Hepatocyte (in vitro differentiated cells): ENCODE data around the gene COL4A1. TPM values are rescaled to one million over a fixed set of nuclear protein-coding genes. Genes with fewer than 3 reads are reported as not detected.

Source experiments
- DNase-seq: peaks from one replicate; pipeline ENCODE4 v3.0.0-alpha.2; 2016; ENCODE audit warnings: low spot score
- H2AFZ ChIP-seq: fragments of 200-600 bp; sonication (generic); 2 replicates; pipeline ENCODE4 v1.6.0; 2016; ENCODE audit warnings: antibody characterized with exemption, mild to moderate bottlenecking
- H3K27ac ChIP-seq: fragments of 200-600 bp; sonication (generic); 2 replicates; pipeline ENCODE4 v1.5.1; 2016; ENCODE audit warnings: mild to moderate bottlenecking
- H3K27me3 ChIP-seq: fragments of 200-600 bp; sonication (generic); 2 replicates; pipeline ENCODE4 v1.6.1; 2016
- H3K36me3 ChIP-seq: fragments of 200-600 bp; sonication (generic); replicated peaks from 2 replicates; pipeline ENCODE4 v1.5.1; 2016; ENCODE audit warnings: low read depth; ENCODE audit not compliant: insufficient read depth
- H3K4me1 ChIP-seq: fragments of 200-600 bp; sonication (generic); 2 replicates; pipeline ENCODE4 v1.5.1; 2016; ENCODE audit warnings: mild to moderate bottlenecking, moderate library complexity; ENCODE audit not compliant: insufficient read depth
- H3K4me2 ChIP-seq: fragments of 200-600 bp; sonication (generic); 2 replicates; pipeline ENCODE4 v1.6.0; 2016
- H3K4me3 ChIP-seq: fragments of 200-600 bp; sonication (generic); 2 replicates; pipeline ENCODE4 v1.5.1; 2016; ENCODE audit warnings: mild to moderate bottlenecking
- H3K79me2 ChIP-seq: fragments of 200-600 bp; sonication (generic); 2 replicates; pipeline ENCODE4 v1.6.0; 2017; ENCODE audit warnings: mild to moderate bottlenecking
- H3K9me2 ChIP-seq: fragments of 200-600 bp; sonication (generic); replicated peaks from 2 replicates; pipeline ENCODE4 v1.6.0; 2017; ENCODE audit warnings: mild to moderate bottlenecking; ENCODE audit not compliant: insufficient read depth
- H3K9me3 ChIP-seq: fragments of 200-600 bp; sonication (generic); 2 replicates; pipeline ENCODE4 v1.5.1; 2016; ENCODE audit warnings: low read depth, mild to moderate bottlenecking
- H4K20me1 ChIP-seq: fragments of 200-600 bp; sonication (generic); 2 replicates; pipeline ENCODE4 v1.6.0; 2016; ENCODE audit warnings: mild to moderate bottlenecking; ENCODE audit not compliant: insufficient read depth, poor library complexity, severe bottlenecking
- EZH2 ChIP-seq: fragments of 200-600 bp; sonication (generic); IDR thresholded peaks from 2 replicates; pipeline ENCODE4 v1.6.1; 2016; ENCODE audit warnings: antibody characterized with exemption, mild to moderate bottlenecking, borderline replicate concordance
- EZH2phosphoT487 ChIP-seq: fragments of 200-600 bp; sonication (generic); IDR thresholded peaks from one replicate; pipeline ENCODE4 v1.6.1; 2018; ENCODE audit warnings: antibody characterized with exemption, mild to moderate bottlenecking, low read depth, moderate library complexity; ENCODE audit not compliant: unreplicated experiment, severe bottlenecking
- WGBS: methylation state at CpG from one replicate; pipeline ENCODE4 v1.1.6; 2016; ENCODE audit warnings: low lambda C conversion rate; ENCODE audit errors: missing lambda C conversion rate; 5-methylcytosine and 5-hydroxymethylcytosine counted together
- polyA plus RNA-seq: library from polyadenylated mRNA; unstranded; fragments of >200 nt; fragmentation: Nextera tagmentation; extraction: Ambion mirVana; gene quantifications from 2 replicates; pipeline ENCODE4 v1.2.1, GENCODE V29; 2016
- total RNA-seq: library from RNA; depleted of rRNA; stranded (reverse); fragments of >200 nt; gene quantifications from 2 replicates; pipeline ENCODE4 v1.2.3, GENCODE V29; 2014
- TF ChIP-seq, protein P1 (sequence below): fragments of 200-600 bp; sonication (generic); IDR thresholded peaks from 2 replicates; pipeline ENCODE4 v1.5.1; 2016; ENCODE audit warnings: antibody characterized with exemption, mild to moderate bottlenecking; ENCODE audit not compliant: poor library complexity

COL4A1 gene
- total and polyA plus RNA-seq, 2 experiments from 2014 or later: 138 to 269 TPM

DNA sequence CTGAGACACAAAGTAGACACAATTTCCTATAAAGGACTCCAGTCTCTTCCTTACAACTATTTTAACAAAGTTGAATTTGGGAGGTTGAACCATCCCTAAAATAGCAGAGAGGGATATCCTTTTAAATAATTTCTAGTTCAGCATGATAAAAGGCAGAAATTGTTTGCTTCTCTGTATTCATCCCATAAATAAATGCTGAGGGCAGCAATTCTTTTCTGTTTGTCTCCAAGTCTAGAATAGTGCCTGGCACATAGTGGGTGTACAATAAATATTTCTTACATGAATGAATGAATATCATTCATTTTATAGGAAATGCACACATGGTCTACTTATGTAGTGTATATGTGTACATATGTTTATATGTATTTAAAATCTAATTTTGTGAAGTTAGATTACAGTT, 12.3 kb downstream of the COL4A1 start:
- H3K79me2 ChIP-seq: peaks cover 56% of the 10 kb centered on the region
- no peak for TF ChIP-seq EZH2
- TF ChIP-seq, protein P1, sequence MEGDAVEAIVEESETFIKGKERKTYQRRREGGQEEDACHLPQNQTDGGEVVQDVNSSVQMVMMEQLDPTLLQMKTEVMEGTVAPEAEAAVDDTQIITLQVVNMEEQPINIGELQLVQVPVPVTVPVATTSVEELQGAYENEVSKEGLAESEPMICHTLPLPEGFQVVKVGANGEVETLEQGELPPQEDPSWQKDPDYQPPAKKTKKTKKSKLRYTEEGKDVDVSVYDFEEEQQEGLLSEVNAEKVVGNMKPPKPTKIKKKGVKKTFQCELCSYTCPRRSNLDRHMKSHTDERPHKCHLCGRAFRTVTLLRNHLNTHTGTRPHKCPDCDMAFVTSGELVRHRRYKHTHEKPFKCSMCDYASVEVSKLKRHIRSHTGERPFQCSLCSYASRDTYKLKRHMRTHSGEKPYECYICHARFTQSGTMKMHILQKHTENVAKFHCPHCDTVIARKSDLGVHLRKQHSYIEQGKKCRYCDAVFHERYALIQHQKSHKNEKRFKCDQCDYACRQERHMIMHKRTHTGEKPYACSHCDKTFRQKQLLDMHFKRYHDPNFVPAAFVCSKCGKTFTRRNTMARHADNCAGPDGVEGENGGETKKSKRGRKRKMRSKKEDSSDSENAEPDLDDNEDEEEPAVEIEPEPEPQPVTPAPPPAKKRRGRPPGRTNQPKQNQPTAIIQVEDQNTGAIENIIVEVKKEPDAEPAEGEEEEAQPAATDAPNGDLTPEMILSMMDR: no peak
- TF ChIP-seq EZH2phosphoT487: no peak
- no peaks in the 10 kb centered on the region for H3K9me3 ChIP-seq
- peaks cover 9% of the 10 kb centered on the region for H3K4me1 ChIP-seq
- no peaks in the 10 kb centered on the region for H3K27me3 ChIP-seq
- no peaks in the 10 kb centered on the region for H3K9me2 ChIP-seq
- peaks cover 3% of the 10 kb centered on the region for H4K20me1 ChIP-seq
- H3K4me2 ChIP-seq: no peak overlapping the region
- H3K4me3 ChIP-seq: no peak overlapping the region
- no peak overlapping the region for H3K27ac ChIP-seq
- no peaks in the 10 kb centered on the region for H3K36me3 ChIP-seq
- no peak for DNase-seq
- no peak overlapping the region for H2AFZ ChIP-seq

DNA sequence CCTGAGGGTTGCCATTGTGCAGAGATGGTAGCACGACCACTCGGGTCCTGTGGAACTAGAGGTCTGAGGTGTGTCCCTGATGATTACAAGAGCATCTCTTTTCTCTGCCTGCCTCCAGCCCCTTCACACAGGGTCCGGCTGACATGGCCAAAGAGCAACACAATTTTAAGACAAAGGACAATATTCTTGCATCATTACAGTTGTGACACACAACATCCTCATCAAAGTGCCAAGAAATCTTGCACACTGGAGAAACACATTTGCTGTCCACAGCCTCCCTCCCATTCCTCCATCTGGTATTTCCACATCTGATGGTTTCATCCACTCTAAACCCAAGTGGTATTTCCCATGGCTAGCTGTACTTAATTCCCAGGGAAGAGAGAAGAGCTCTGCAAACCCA, 12.8 kb downstream of the COL4A1 start:
- Histone ChIP-seq H3K79me2 (peaks cover 56% of the 10 kb centered on the region), H3K4me2 (no peak overlapping the region), H4K20me1 (peaks cover 3% of the 10 kb centered on the region), H3K27me3 (no peaks in the 10 kb centered on the region), H3K4me3 (no peak overlapping the region), H3K9me2 (no peaks in the 10 kb centered on the region), H3K36me3 (no peaks in the 10 kb centered on the region), H3K9me3 (no peaks in the 10 kb centered on the region), H3K27ac (no peak overlapping the region), H2AFZ (no peak overlapping the region), H3K4me1 (peaks cover 6% of the 10 kb centered on the region)
- TF ChIP-seq EZH2: no peak
- TF ChIP-seq, protein P1: no peak
- no peak for TF ChIP-seq EZH2phosphoT487
- DNase-seq: no peak
- WGBS: 96% methylated on average over 3 of the region's 3 CpGs

DNA sequence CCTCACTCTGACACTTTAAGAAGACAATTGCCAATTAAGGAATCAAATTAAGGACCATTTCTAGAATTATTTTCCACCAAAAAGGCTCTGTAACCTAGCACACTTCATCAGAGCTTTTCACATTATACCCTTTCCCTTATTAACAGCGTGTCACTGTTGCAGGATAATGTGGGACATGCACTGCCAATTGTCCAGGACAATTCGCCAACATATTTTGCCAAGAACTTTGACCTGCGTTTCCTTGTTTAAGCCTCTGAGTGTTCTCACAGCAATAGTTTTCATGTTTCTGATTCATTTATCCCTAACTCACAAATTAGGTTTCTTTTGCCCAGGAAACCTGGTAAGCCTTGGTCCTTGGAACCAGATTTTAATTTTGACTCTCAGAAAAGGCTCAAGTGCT, 13.3 kb downstream of the COL4A1 start:
- H3K27ac ChIP-seq: no peak overlapping the region
- no peak overlapping the region for H3K4me2 ChIP-seq
- H3K79me2 ChIP-seq: peaks cover 55% of the 10 kb centered on the region
- H3K36me3 ChIP-seq: no peaks in the 10 kb centered on the region
- TF ChIP-seq EZH2phosphoT487: no peak
- TF ChIP-seq EZH2: no peak
- TF ChIP-seq, protein P1: no peak
- peaks cover 3% of the 10 kb centered on the region for H4K20me1 ChIP-seq
- no peaks in the 10 kb centered on the region for H3K27me3 ChIP-seq
- peaks cover 5% of the 10 kb centered on the region for H3K4me1 ChIP-seq
- no peaks in the 10 kb centered on the region for H3K9me2 ChIP-seq
- no peak for DNase-seq
- H3K4me3 ChIP-seq: no peak overlapping the region
- H3K9me3 ChIP-seq: no peaks in the 10 kb centered on the region
- WGBS: 98% methylated on average over 3 of the region's 3 CpGs
- no peak overlapping the region for H2AFZ ChIP-seq

DNA sequence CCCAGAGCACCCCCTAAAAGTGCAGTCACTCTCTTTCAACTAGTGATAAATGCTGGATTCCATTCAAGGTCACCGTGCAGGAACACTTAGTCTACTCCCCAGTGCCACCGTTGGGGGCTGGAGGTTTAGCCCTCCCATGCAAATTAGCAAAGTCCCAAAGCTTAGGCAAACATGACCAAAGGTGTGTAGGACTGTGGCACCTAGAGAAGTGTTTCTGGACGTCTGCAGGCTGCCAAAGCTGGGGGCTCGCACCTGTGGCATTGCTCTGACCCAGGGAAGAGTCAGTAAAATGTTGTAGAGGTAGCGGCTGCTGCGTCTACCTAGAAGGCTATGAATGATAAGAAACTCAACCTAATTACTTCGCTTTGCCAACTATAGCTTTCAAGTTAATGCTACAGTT, 13.9 kb downstream of the COL4A1 start:
- Histone ChIP-seq H3K79me2 (peaks cover 53% of the 10 kb centered on the region), H2AFZ (no peak overlapping the region), H4K20me1 (peaks cover 3% of the 10 kb centered on the region), H3K9me3 (no peaks in the 10 kb centered on the region), H3K27ac (no peak overlapping the region), H3K4me1 (no peaks in the 10 kb centered on the region), H3K9me2 (no peaks in the 10 kb centered on the region), H3K4me2 (no peak overlapping the region), H3K27me3 (no peaks in the 10 kb centered on the region), H3K36me3 (no peaks in the 10 kb centered on the region), H3K4me3 (no peak overlapping the region)
- 91% methylated on average over 7 of the region's 7 CpGs for WGBS
- DNase-seq: no peak
- TF ChIP-seq, protein P1: no peak
- no peak for TF ChIP-seq EZH2
- no peak for TF ChIP-seq EZH2phosphoT487
